Mesenchymal stem cell (in vitro differentiated cells and primary cell): Measurements from ENCODE around the gene ECE1.
"Not testable (repeated sequence)": the region's sequence is repeated elsewhere in the genome, so short reads cannot be mapped to it uniquely, and the experiment has no call there.

ENCODE experiments used
- DNase-seq: peaks from one replicate; pipeline ENCODE4 v3.0.0-alpha.2; 2013
- H2AFZ ChIP-seq: one replicate; pipeline ENCODE4 v1.6.1; 2013; ENCODE audit warnings: low read depth, mild to moderate bottlenecking, control low read depth, inconsistent platforms, low read length, moderate library complexity
- H2AK5ac ChIP-seq: 2 replicates; pipeline ENCODE4 v1.6.1; 2013; ENCODE audit warnings: low read length, moderate library complexity, mild to moderate bottlenecking, inconsistent platforms; ENCODE audit not compliant: severe bottlenecking
- H2BK120ac ChIP-seq: one replicate; pipeline ENCODE4 v1.6.1; 2013; ENCODE audit warnings: low read depth, mild to moderate bottlenecking, inconsistent platforms, low read length, moderate library complexity
- H2BK12ac ChIP-seq, 2 experiments: one replicate each; pipeline ENCODE4 v1.6.1; 2013; ENCODE audit warnings: inconsistent platforms in 2 of 2, low read length in 2 of 2, mild to moderate bottlenecking in 2 of 2, moderate library complexity in 2 of 2, control low read depth in 1 of 2
- H2BK15ac ChIP-seq: one replicate; pipeline ENCODE4 v1.6.1; 2013; ENCODE audit warnings: mild to moderate bottlenecking, low read depth, inconsistent platforms; ENCODE audit not compliant: poor library complexity, severe bottlenecking
- H2BK5ac ChIP-seq: 2 replicates; pipeline ENCODE4 v1.6.1; 2013; ENCODE audit warnings: low read depth, mild to moderate bottlenecking, low read length, control low read depth, inconsistent platforms; ENCODE audit not compliant: poor library complexity, severe bottlenecking
- H3K14ac ChIP-seq, 2 experiments: one replicate each; pipeline ENCODE4 v1.6.1; 2013; ENCODE audit warnings: inconsistent platforms in 2 of 2, low read length in 2 of 2, control low read depth in 1 of 2, mild to moderate bottlenecking in 1 of 2, moderate library complexity in 1 of 2
- H3K18ac ChIP-seq, 2 experiments: one replicate each; pipeline ENCODE4 v1.6.1; 2013; ENCODE audit warnings: inconsistent platforms in 2 of 2, low read length in 2 of 2, control low read depth in 1 of 2, low read depth in 1 of 2, mild to moderate bottlenecking in 1 of 2
- H3K23ac ChIP-seq, 2 experiments: one replicate each; pipeline ENCODE4 v1.6.1; 2013; ENCODE audit warnings: inconsistent platforms in 2 of 2, low read length in 2 of 2, mild to moderate bottlenecking in 2 of 2, moderate library complexity in 2 of 2, control low read depth in 1 of 2
- H3K27ac ChIP-seq: 2 replicates; pipeline ENCODE4 v1.5.1; 2013; ENCODE audit warnings: mild to moderate bottlenecking, moderate library complexity, low read length, control low read depth, inconsistent platforms; ENCODE audit not compliant: poor library complexity, severe bottlenecking
- H3K27me3 ChIP-seq, 2 experiments: 2 replicates each; pipeline versions ENCODE4 v1.6.1 to v1.7.0; 2013; ENCODE audit warnings: low read length in 2 of 2, mild to moderate bottlenecking in 2 of 2, moderate library complexity in 2 of 2, control low read depth in 1 of 2, inconsistent platforms in 1 of 2; ENCODE audit not compliant: control insufficient read depth in 1 of 2, insufficient read depth in 1 of 2
- H3K36me3 ChIP-seq, 2 experiments: 2 replicates each; pipeline versions ENCODE4 v1.6.1 to v1.7.0; 2013; ENCODE audit warnings: low read length in 2 of 2, control low read depth in 1 of 2, inconsistent platforms in 1 of 2, low read depth in 1 of 2, mild to moderate bottlenecking in 1 of 2; ENCODE audit not compliant: insufficient read depth in 2 of 2, control insufficient read depth in 1 of 2
- H3K4ac ChIP-seq, 2 experiments: one replicate each; pipeline ENCODE4 v1.6.1; 2013; ENCODE audit warnings: inconsistent platforms in 2 of 2, low read length in 2 of 2, mild to moderate bottlenecking in 2 of 2, moderate library complexity in 2 of 2, control low read depth in 1 of 2, low read depth in 1 of 2
- H3K4me1 ChIP-seq: 2 replicates; pipeline ENCODE4 v1.6.1; 2013; ENCODE audit warnings: low read depth, low read length, control low read depth; ENCODE audit not compliant: control insufficient read depth, insufficient read depth
- H3K4me2 ChIP-seq: 2 replicates; pipeline ENCODE4 v1.6.1; 2013; ENCODE audit warnings: low read length, mild to moderate bottlenecking, inconsistent platforms; ENCODE audit not compliant: poor library complexity, severe bottlenecking
- H3K4me3 ChIP-seq, 2 experiments: 2 replicates each; pipeline versions ENCODE4 v1.5.1 to v1.7.0; 2013; ENCODE audit warnings: low read length in 2 of 2, mild to moderate bottlenecking in 2 of 2, control low read depth in 1 of 2, low read depth in 1 of 2; ENCODE audit not compliant: insufficient read depth in 1 of 2
- H3K79me1 ChIP-seq: replicated peaks from 2 replicates; pipeline ENCODE4 v1.6.1; 2013; ENCODE audit warnings: mild to moderate bottlenecking, control low read depth, low read length, inconsistent platforms; ENCODE audit not compliant: poor library complexity, severe bottlenecking
- H3K9ac ChIP-seq: 2 replicates; pipeline ENCODE4 v1.7.0; 2013; ENCODE audit warnings: mild to moderate bottlenecking, low read length, moderate library complexity
- H3K9me3 ChIP-seq: 2 replicates; pipeline ENCODE4 v1.7.0; 2013; ENCODE audit warnings: mild to moderate bottlenecking, low read length; ENCODE audit not compliant: control insufficient read depth
- H4K8ac ChIP-seq: one replicate; pipeline ENCODE4 v1.6.1; 2013; ENCODE audit warnings: inconsistent platforms, mild to moderate bottlenecking, low read length, moderate library complexity
- H4K91ac ChIP-seq: one replicate; pipeline ENCODE4 v1.6.1; 2013; ENCODE audit warnings: mild to moderate bottlenecking, low read length, inconsistent platforms
- WGBS: methylation state at CpG from one replicate; pipeline ENCODE4 v1.1.7; 2013; ENCODE audit warnings: mixed read lengths; 5-methylcytosine and 5-hydroxymethylcytosine counted together

ECE1 gene

DNA sequence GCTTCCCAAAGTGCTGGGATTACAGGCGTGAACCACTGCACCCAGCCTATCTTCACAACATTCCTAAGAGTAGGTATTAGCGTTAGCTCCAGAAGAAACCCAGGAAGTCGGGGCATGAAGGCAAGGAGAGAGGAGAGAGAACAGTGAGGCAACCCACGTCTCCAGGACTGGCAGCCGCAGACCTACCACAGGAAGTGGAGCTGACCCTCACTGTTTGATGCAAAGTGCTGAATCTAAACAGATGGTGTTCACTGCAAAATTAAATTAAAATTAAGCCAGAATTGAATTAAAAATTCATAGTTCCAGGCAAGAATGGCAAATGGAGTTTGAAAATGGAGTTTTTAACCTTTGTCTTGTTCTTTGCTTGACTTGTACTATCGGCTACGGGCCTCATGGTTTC is 6.7 kb downstream of the ECE1 start:
- Histone ChIP-seq H3K36me3 (peaks cover 21 to 22% of the 10 kb centered on the region in 2 experiments), H3K27ac (no peak overlapping the region), H3K4me2 (no peak overlapping the region), H2BK5ac (no peak overlapping the region), H2BK15ac (no peak overlapping the region), H3K4me1 (peaks cover 22% of the 10 kb centered on the region), H3K4ac (no peak overlapping the region), H3K23ac (peak overlapping the region in 1 of 2 experiments; percentile 21), H3K14ac (no peak overlapping the region), H2AK5ac (no peak overlapping the region), H3K4me3 (no peak overlapping the region), H2BK120ac (no peak overlapping the region), H2BK12ac (no peak overlapping the region), H3K9ac (no peak overlapping the region), H4K91ac (peak overlapping the region; percentile 57), H2AFZ (no peak overlapping the region), H3K27me3 (no peaks in the 10 kb centered on the region), H3K79me1 (peaks cover 36% of the 10 kb centered on the region), H3K18ac (no peak overlapping the region), H4K8ac (no peak overlapping the region), H3K9me3 (no peaks in the 10 kb centered on the region)
- DNase-seq: no peak
- WGBS: 90% methylated on average over 7 of the region's 7 CpGs

DNA sequence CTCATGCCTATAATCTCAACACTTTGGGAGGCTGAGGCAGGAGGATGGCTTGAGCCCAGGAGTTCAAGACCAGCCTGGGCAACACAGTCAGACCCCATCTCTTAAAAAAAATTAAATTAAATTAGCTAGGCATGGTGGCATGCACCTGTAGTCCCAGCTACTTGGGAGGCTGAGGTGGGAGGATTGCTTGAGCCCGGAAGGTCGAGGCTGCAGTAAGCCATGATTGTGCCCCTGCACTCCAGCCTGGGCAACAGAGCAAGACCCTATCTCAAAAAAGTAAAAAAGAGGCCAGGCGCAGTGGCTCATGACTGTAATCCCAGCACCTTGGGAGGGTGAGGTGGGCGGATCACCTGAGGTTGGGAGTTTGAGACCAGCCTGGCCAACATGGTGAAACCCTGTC is 8.2 kb downstream of the ECE1 start:
- not testable (repeated sequence) for H3K9me3 ChIP-seq, H4K91ac ChIP-seq, DNase-seq, H3K27ac ChIP-seq, H2BK12ac ChIP-seq, H3K4me2 ChIP-seq, H2AFZ ChIP-seq, H2BK120ac ChIP-seq, H3K4me3 ChIP-seq, H3K18ac ChIP-seq, H3K23ac ChIP-seq, H2AK5ac ChIP-seq, H2BK15ac ChIP-seq, H3K14ac ChIP-seq, H2BK5ac ChIP-seq, H3K27me3 ChIP-seq, H4K8ac ChIP-seq, H3K9ac ChIP-seq, H3K4ac ChIP-seq
- Histone ChIP-seq H3K4me1 (peaks cover 22% of the 10 kb centered on the region), H3K79me1 (peaks cover 38% of the 10 kb centered on the region), H3K36me3 (peaks cover 31 to 33% of the 10 kb centered on the region in 2 experiments)
- 94% methylated on average over 4 of the region's 4 CpGs for WGBS

DNA sequence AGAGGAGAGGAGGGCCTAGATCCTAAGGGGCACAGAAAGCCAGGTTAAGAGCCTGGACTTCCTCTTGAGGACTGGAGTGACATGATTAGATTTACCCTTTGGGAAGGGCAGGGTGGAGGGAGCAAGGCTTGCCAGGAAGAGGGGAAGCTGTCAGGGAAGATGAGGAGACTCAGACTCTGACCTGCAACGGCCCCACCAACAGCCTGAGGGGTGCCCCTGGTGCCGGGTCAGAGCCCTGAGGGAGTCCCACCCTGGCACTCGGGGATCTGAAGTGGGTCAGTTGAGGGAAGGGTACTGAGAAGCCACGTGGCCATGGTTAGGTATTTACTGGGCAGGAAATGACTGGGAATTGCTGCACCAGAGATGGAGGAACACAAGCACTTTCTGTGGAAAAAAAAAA is 9.8 kb downstream of the ECE1 start:
- Histone ChIP-seq H3K18ac (peak overlapping the region; percentile 67 to 97), H3K4me3 (no peak overlapping the region), H3K4me2 (no peak overlapping the region), H4K91ac (peak overlapping the region; percentile 89), H3K36me3 (peaks cover 35 to 36% of the 10 kb centered on the region in 2 experiments), H3K27me3 (no peaks in the 10 kb centered on the region), H3K9ac (no peak overlapping the region), H3K23ac (peak overlapping the region in 1 of 2 experiments; percentile 27), H3K4me1 (peaks cover 22% of the 10 kb centered on the region), H3K9me3 (no peaks in the 10 kb centered on the region), H2AK5ac (peak overlapping the region; percentile 7), H2AFZ (no peak overlapping the region), H3K4ac (peak overlapping the region; percentile 79 to 83), H2BK15ac (peak overlapping the region; percentile 50), H3K27ac (peak overlapping the region; percentile 10), H3K79me1 (peaks cover 37% of the 10 kb centered on the region), H4K8ac (peak overlapping the region; percentile 86), H2BK5ac (no peak overlapping the region), H2BK12ac (peak overlapping the region; percentile 29 to 76), H2BK120ac (peak overlapping the region; percentile 89), H3K14ac (peak overlapping the region in 1 of 2 experiments; percentile 69)
- WGBS: 33% methylated on average over 4 of the region's 4 CpGs
- DNase-seq: no peak

DNA sequence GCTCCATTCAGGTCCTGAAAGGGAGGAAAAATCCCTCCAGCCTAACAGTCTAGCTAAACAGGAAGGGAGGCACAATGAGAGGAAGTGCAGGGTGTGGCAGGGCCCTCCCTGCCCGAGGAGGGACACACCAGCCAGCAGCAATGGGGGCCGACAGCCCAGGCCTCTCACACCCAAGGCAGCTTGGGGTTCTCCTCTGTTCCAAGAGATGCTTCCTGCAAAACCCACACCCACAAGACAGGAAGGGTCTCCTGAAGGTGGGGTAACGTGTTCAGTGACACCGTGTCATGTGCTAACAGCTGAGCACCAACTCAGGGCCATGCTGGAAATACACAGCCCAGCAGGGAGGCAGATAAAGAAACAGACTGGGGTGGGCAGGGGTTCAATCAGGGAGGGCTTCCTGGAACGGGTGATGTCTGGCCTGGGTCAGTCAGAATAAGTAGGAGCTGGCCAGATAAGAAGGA is 10.2 kb downstream of the ECE1 start:
- Histone ChIP-seq H2BK5ac (no peak overlapping the region), H3K36me3 (peaks cover 36% of the 10 kb centered on the region in 2 experiments), H3K18ac (peak overlapping the region; percentile 67 to 97), H3K27ac (peak overlapping the region; percentile 10), H2AK5ac (peak overlapping the region; percentile 7), H2BK120ac (peak overlapping the region; percentile 89), H3K9me3 (no peaks in the 10 kb centered on the region), H4K8ac (peak overlapping the region; percentile 86), H3K4me2 (no peak overlapping the region), H3K14ac (peak overlapping the region in 1 of 2 experiments; percentile 57), H3K4me3 (peak overlapping the region in 1 of 2 experiments; percentile 10), H2BK15ac (peak overlapping the region; percentile 50), H3K23ac (peak overlapping the region in 1 of 2 experiments; percentile 34), H2BK12ac (peak overlapping the region; percentile 29 to 76), H2AFZ (no peak overlapping the region), H3K27me3 (no peaks in the 10 kb centered on the region), H3K9ac (peak overlapping the region; percentile 39), H4K91ac (peak overlapping the region; percentile 89), H3K79me1 (peaks cover 34% of the 10 kb centered on the region), H3K4me1 (peaks cover 22% of the 10 kb centered on the region), H3K4ac (peak overlapping the region; percentile 79 to 83)
- no peak for DNase-seq
- WGBS: 26% methylated on average over 5 of the region's 5 CpGs
